Right lobe of liver (tissue), 6 donors: Measurements from ENCODE around the gene RRAS2. TPM values are rescaled to one million over a fixed set of nuclear protein-coding genes. Genes with fewer than 3 reads are reported as not detected.
A peak's percentile ranks its signal among the peaks of the same experiment; 100 is the strongest.

Experiments
- ATAC-seq, 4 donors: fragments of 200-7000 bp; cut with Tn5 transposase; one replicate each; pipeline ENCODE4 v1.9.1; 2020; ENCODE audit warnings: mild to moderate bottlenecking in 4 of 4, moderate library complexity in 4 of 4
- DNase-seq, 3 donors: peaks; one replicate each; pipeline ENCODE4 v3.0.0-alpha.2; 2020
- H3K27ac ChIP-seq, 3 donors: fragments of 200-600 bp; one replicate each; pipeline ENCODE4 v1.8.0; 2022
- H3K27me3 ChIP-seq, 2 donors: fragments of 200-600 bp; one replicate each; pipeline ENCODE4 v1.8.0; 2022
- H3K36me3 ChIP-seq, 4 donors: fragments of 200-600 bp; sonication (generic) in 1 of 4; one replicate each; pipeline versions ENCODE4 v1.5.1 to v1.8.0; 2017 to 2022; ENCODE audit warnings: control low read depth in 1 of 4
- H3K4me1 ChIP-seq, 4 donors: fragments of 200-600 bp; sonication (generic) in 1 of 4; one replicate each; pipeline versions ENCODE4 v1.5.1 to v1.8.0; 2017 to 2022; ENCODE audit warnings: control low read depth in 1 of 4
- H3K4me3 ChIP-seq, 3 donors: fragments of 200-600 bp; one replicate each; pipeline ENCODE4 v1.8.0; 2022
- H3K9me3 ChIP-seq, 4 donors: fragments of 200-600 bp; sonication (generic) in 1 of 4; one replicate each; pipeline versions ENCODE4 v1.5.1 to v1.8.0; 2017 to 2022; ENCODE audit warnings: control low read depth in 1 of 4
- CTCF ChIP-seq, 4 donors: fragments of 200-600 bp in 3 of 4; fragments of 450-650 bp in 1 of 4; IDR thresholded peaks; one replicate each; pipeline versions ENCODE4 v1.5.1 to v1.8.0; 2016 to 2022; ENCODE audit warnings: antibody characterized with exemption in 4 of 4, mild to moderate bottlenecking in 2 of 4
- POLR2A ChIP-seq: fragments of 450-650 bp; IDR thresholded peaks from one replicate; pipeline ENCODE4 v1.6.1; 2017; ENCODE audit warnings: antibody characterized with exemption, mild to moderate bottlenecking
- WGBS: methylation state at CpG from one replicate; pipeline ENCODE4 v1.1.6; 2018; ENCODE audit warnings: low coverage, low lambda C conversion rate; ENCODE audit not compliant: insufficient coverage; ENCODE audit errors: missing lambda C conversion rate; 5-methylcytosine and 5-hydroxymethylcytosine counted together
- intact Hi-C, 2 donors: fragments of 100-400 bp; cut with DNase I; formaldehyde crosslinking; loops; one replicate each; pipeline versions ENCODE4 v1.11.2 to v1.14.1; 2022
- total RNA-seq, 6 experiments: library from RNA; depleted of rRNA in 2 of 6; stranded (reverse); fragments of >200 nt in 2 of 6; fragmentation: NEBNext Ultra II Directional in 3 of 6; extraction: Animal tissue kit (Norgen Biotek cat#: 25700) in 3 of 6; gene quantifications; one replicate each; pipeline versions ENCODE4 v1.1.0 to v1.2.4, GENCODE V29; 2016 to 2023
- donor health status: DM: no; HTN: yes; CAD: no.
- donor health status: DM: no; HTN: no; CAD: no.
- donor health status: DM: no; HTN: no; CAD: no.
- donor health status: DM: no; HTN: yes; CAD: no.
- donor health status: DM: no; HTN: yes; CAD: no.

Gene RRAS2
- total RNA-seq, 6 experiments from 2014 or later, result 21.0 to 44.8 (median 31.1) TPM

GRCh38 chr11:14374922-14375830 lies 16.2 kb upstream of the RRAS2 start:
- peaks cover 0 to 47% (median 5%) of the 10 kb centered on the region in 4 donors for H3K4me1 ChIP-seq
- TF ChIP-seq CTCF (IDR thresholded peaks at IDR 0.05) (no peak), POLR2A (no peak)
- DNase-seq (no peak), ATAC-seq (no peak)
- no peaks in the 10 kb centered on the region for H3K9me3 ChIP-seq
- no peaks in the 10 kb centered on the region for H3K27me3 ChIP-seq
- H3K36me3 ChIP-seq, result no peaks in the 10 kb centered on the region
- H3K27ac ChIP-seq, result peak overlapping the region; percentile 40 to 55 (median 42)
- no peak overlapping the region for H3K4me3 ChIP-seq
- 75% methylated on average over 4 of the region's 4 CpGs for WGBS
- intact Hi-C loops, result no loop called here

GRCh38 chr11:14373941-14374646 lies 15.1 kb upstream of the RRAS2 start:
- peak in 2 of 3 donors; percentile 54 to 72 for DNase-seq
- no peaks in the 10 kb centered on the region for H3K36me3 ChIP-seq
- peak overlapping the region; percentile 40 to 55 (median 42) for H3K27ac ChIP-seq
- H3K27me3 ChIP-seq, result no peaks in the 10 kb centered on the region
- TF ChIP-seq POLR2A, result no peak
- TF ChIP-seq CTCF (IDR thresholded peaks at IDR 0.05), result no peak
- intact Hi-C loops, result no loop called here
- H3K9me3 ChIP-seq, result no peaks in the 10 kb centered on the region
- WGBS, result 21% methylated on average over 2 of the region's 2 CpGs
- peaks cover 0 to 56% (median 7%) of the 10 kb centered on the region in 4 donors for H3K4me1 ChIP-seq
- peak; percentile 82 to 89 (median 84) for ATAC-seq
- no peak overlapping the region for H3K4me3 ChIP-seq

GRCh38 chr11:14372011-14372410 lies 13.0 kb upstream of the RRAS2 start:
- no peak for ATAC-seq
- peaks cover 0 to 57% (median 7%) of the 10 kb centered on the region in 4 donors for H3K4me1 ChIP-seq
- no peaks in the 10 kb centered on the region for H3K9me3 ChIP-seq
- no peak for DNase-seq
- H3K27me3 ChIP-seq, result no peaks in the 10 kb centered on the region
- H3K27ac ChIP-seq, result no peak overlapping the region
- intact Hi-C loops, result no loop called here
- no peaks in the 10 kb centered on the region for H3K36me3 ChIP-seq
- no peak overlapping the region for H3K4me3 ChIP-seq
- 96% methylated on average over 2 of the region's 2 CpGs for WGBS
- TF ChIP-seq POLR2A, result no peak

GRCh38 chr11:14371249-14371648 lies 12.3 kb upstream of the RRAS2 start:
- TF ChIP-seq CTCF (IDR thresholded peaks at IDR 0.05), result no peak
- TF ChIP-seq POLR2A, result no peak
- DNase-seq, result no peak

GRCh38 chr11:14370496-14370895 lies 11.5 kb upstream of the RRAS2 start:
- DNase-seq (no peak), ATAC-seq (no peak)
- 50% methylated on average over 1 of the region's 1 CpG for WGBS
- TF ChIP-seq POLR2A (no peak), CTCF (IDR thresholded peaks at IDR 0.05) (no peak)
- no peak overlapping the region for H3K4me3 ChIP-seq
- intact Hi-C loops, result no loop called here
- no peak overlapping the region for H3K27ac ChIP-seq
- no peaks in the 10 kb centered on the region for H3K36me3 ChIP-seq
- H3K4me1 ChIP-seq, result peaks cover 0 to 52% (median 7%) of the 10 kb centered on the region in 4 donors
- no peaks in the 10 kb centered on the region for H3K27me3 ChIP-seq
- no peaks in the 10 kb centered on the region for H3K9me3 ChIP-seq

More at GRCh38 chr11:14371249-14371648, 12.3 kb upstream of the RRAS2 start:
- H3K4me1 ChIP-seq, result peaks cover 0 to 52% (median 7%) of the 10 kb centered on the region in 4 donors
- no peak overlapping the region for H3K4me3 ChIP-seq
- H3K36me3 ChIP-seq, result no peaks in the 10 kb centered on the region
- H3K27ac ChIP-seq, result no peak overlapping the region
- H3K27me3 ChIP-seq, result no peaks in the 10 kb centered on the region
- no peaks in the 10 kb centered on the region for H3K9me3 ChIP-seq
- intact Hi-C loops, result no loop called here
- no peak for ATAC-seq
